Right ventricle myocardium superior (tissue), 1 donor: ENCODE measurements around the gene PLCH2. TPM values are rescaled to one million over a fixed set of nuclear protein-coding genes. Genes with fewer than 3 reads are reported as not detected.
"Not testable (repeated sequence)": the region's sequence is repeated elsewhere in the genome, so short reads cannot be mapped to it uniquely, and the experiment has no call there.

ENCODE experiments used
- ATAC-seq: fragments of 200-7000 bp; cut with Tn5 transposase; one replicate; pipeline ENCODE4 v1.9.1; 2020; ENCODE audit warnings: mild to moderate bottlenecking; ENCODE audit not compliant: poor library complexity
- DNase-seq: peaks from one replicate; pipeline ENCODE4 v3.0.0-alpha.2; 2020
- intact Hi-C: fragments of 100-400 bp; cut with DNase I; formaldehyde crosslinking; loops from one replicate; pipeline ENCODE4 v1.11.2; 2022
- total RNA-seq: library from RNA; stranded (reverse); fragmentation: NEBNext Ultra II Directional; extraction: Animal tissue kit (Norgen Biotek cat#: 25700); gene quantifications from one replicate; pipeline ENCODE4 v1.2.1, GENCODE V29; 2021
- donor health status: DM: no; HTN: yes; CAD: no; lungs with severe emphysema.

PLCH2 gene
- total RNA-seq, 1 donor from 2014 or later: 0.13 TPM

- intact Hi-C loops: no loop called here
- ATAC-seq (no peak), DNase-seq (no peak)
These were observed 69.0 kb downstream of the PLCH2 start for GRCh38 chr1:2544875-2545640.

GRCh38 chr1:2545754-2546514, 69.8 kb downstream of the PLCH2 start:
- intact Hi-C loops: loop anchor here (2.0 kb wide), 1 partner anchor 131 kb away; no protein-coding TSS in a partner anchor
- peak; percentile 93 for DNase-seq
- peak; percentile 68 for ATAC-seq

DNA sequence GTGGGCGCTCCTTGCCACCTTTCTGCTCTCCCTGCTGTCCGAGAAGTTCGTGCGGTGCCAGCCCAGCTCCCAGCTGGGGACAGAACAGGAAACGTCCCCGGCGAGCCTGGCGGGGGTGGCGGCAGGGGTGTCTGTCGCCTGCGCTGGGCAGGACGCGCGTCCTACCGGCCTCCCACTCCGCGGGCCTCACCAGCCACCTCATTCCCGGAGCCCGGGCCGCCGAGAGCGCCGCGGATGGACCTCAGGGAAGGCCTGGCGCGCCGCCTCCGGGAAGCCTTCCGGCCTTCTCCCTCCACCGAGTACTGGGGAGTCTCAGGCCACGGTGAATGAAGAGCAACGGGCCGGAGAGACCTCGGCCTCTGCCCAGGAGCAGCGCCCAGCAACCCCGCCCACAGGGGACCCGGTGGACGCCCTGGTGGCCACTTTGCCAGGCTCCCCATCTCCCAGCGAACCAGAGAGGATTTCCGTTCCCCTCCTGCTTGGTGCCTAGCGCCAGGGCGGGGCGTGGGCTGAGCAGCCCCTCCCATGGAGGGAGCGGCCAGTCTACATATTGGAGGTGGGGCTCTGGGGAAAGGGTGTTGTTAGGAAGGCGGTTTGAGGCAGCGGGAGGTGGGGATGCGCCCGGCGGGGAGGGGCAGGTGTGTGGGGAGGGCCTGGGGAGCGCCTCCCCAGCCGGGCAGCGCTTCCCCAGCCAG, 70.6 kb downstream of the PLCH2 start:
- ATAC-seq: peak; percentile 67
- DNase-seq: peak; percentile 89
- intact Hi-C loops: loop anchor here (2.0 kb wide), 1 partner anchor 132 kb away; no protein-coding TSS in a partner anchor

DNA sequence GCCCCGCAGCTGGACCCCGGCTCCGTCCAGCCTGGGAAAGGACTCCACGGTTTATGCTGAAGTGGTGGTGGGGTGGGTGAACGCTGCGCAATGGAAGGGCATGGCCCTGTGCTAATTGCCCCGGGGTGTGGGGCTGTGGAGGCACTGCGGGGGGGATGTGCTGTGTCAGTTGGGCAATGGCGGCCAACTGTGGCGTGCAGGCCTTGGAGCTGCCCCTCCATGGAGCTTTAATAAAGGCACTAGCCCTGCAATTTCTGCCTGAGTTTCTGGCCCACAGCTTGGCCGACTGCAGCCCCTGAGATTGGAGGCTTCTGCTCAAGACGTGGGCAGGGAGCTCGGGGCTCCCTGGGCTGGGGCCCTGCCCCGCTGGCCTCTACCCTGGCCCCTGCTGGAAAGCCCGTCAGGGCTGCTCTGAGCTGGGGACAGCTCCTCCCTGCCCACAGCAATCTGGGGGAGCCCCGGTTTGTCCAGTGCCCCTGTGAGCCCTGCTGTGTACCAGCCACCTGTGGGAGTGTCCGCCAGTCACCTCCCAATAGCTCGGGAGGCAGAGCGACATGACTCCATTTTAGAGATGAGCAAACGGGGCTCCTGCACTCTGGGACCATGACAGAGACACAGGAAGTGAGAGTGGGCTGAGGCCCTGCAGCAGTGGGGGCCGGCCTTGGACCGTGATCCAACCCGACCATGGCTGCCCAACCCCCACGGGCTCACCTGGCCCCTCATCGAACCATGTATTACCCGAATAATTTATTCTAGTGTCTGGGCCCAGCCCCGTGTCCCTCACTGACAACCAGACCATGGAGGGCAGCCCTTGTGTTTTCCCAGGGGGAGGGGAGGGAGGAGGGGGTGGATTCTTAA, 71.3 kb downstream of the PLCH2 start:
- peak; percentile 64 for DNase-seq
- intact Hi-C loops: loop anchor here (2.0 kb wide), 2 partner anchors 31 to 133 kb away; no protein-coding TSS in a partner anchor
- no peak for ATAC-seq

- peak; percentile 88 for DNase-seq
- intact Hi-C loops: loop anchor here (2.0 kb wide), 1 partner anchor 31 kb away; no protein-coding TSS in a partner anchor
- peak; percentile 62 for ATAC-seq
These were observed 72.0 kb downstream of the PLCH2 start for GRCh38 chr1:2548068-2548589.

DNA sequence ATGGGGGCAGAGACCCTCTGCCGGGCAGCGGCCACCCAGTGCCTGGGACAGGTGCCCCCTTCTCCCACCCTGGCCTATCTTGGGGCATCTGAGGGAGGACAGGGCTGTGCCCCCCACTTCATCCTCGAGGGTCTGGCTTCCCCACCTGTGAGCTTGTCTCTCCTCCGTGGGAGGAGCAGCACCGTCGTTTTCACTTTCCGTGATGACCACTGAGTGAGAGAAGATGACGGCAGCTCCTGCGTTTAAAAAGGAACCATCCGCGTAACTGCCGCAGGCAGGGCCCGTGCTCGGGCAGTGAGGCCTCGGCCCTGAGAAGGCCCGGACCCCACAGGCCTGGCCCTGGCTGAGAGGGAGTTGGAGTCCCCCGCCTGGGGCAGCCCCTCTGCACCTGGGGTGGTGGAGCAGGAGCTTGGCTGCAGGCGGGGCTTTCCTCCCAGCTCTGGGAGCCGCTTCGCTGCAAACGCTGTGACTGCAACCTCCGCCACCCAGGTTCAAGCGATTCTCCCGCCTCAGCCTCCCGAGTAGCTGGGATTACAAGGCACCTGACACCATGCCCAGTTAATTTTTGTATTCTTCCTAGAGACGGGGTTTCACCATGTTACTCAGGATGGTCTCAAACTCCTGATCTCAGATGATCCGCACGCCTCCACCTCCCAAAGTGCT, 73.4 kb downstream of the PLCH2 start:
- DNase-seq, ATAC-seq: not testable (repeated sequence)
- intact Hi-C loops: loop anchor here (2.0 kb wide), 1 partner anchor 29 kb away; no protein-coding TSS in a partner anchor

DNA sequence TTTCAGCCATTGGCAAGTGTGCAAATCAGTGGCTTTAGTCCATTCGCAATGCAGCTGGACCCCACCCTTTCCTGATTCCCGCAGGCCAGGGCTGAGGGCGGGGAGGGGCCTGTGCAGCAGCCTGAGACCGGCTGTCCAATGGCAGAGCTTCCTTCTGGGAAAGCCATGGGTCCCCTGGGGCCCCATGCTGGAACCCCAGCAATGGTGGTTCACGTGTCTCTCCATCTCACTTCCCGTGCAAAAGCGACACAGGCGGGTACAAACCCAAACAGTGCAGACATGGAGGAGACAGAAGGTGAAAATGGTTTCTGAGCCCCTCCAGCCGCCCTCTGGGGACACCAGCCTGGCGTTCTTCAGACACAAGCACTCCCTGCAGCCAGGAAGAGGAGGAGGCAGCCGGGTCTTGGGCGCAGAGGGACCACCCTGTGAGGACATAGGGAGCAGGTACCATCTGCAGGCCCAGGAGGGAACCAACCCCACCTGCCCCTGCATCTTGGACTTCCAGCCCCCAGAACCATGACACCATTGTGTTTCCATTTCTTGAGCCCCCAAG, 74.3 kb downstream of the PLCH2 start:
- intact Hi-C loops, DNase-seq, ATAC-seq: not testable (repeated sequence)

DNA sequence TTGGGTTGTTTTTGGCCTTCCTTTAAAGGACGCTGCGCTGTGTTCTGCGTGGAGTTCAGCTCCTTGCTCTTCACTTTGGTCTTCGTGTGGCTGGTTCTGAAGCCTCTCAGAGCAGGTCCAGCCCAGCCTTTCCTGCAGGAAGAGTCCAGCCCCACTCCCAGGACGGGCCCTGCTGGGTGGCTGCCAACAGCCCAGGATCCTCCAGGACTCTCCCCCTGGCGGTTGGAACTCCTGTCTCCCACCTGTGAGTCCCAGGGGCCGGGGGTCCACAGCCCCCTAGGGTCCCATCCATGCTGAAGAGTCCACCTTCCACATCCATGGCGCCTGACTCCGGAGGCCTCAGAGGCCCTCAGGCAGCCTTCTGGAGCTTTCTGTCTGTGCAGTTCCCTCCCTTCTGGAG, 75.5 kb downstream of the PLCH2 start:
- intact Hi-C loops: not testable (repeated sequence)

DNA sequence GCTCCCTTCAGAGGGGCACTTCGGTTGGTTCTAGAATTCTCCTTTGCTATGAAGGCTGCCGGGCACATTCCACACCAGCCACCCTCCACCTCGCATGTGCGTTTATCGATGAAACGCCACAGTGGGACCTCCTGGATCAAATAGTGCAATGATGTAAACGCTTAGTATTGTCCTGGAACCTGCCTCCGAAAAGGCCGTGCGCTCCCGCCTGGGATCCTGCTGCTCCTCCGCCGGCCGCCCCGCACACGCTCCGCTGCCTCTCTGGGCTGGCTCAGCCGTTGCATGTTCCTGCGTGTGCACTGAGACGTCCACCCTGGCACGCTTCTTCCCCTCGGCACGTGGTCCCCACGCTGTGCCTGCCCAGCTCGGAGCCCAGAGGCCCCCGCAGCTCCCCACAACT, 76.1 kb downstream of the PLCH2 start:
- intact Hi-C loops: no loop called here
- ATAC-seq (no peak), DNase-seq (no peak)

More for the DNA sequence above, 75.5 kb downstream of the PLCH2 start:
- peak; percentile 71 for DNase-seq
- ATAC-seq: not testable (repeated sequence)

DNA sequence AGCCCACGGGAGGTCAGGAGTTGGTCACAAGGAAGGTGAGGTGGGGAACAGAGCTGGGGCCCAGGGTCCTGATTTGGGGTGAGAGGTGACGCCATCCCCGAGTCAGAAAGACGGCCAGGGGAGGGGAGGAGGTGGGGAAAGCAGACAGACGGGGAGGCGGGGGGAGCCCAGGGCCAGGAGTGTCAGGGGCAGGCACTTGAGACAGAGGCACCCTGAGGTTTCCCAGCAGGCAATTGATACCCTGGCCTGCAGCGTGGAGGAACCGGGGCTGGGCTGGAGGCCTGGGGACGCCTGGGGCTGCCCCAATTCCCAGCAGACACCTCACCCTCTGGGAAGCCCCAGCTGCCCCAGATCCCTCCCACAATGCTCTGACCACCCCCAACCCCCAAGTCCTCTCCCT, 77.0 kb downstream of the PLCH2 start:
- intact Hi-C loops, ATAC-seq, DNase-seq: not testable (repeated sequence)

GRCh38 chr1:2553871-2554620, 78.0 kb downstream of the PLCH2 start:
- ATAC-seq (no peak), DNase-seq (no peak)
- intact Hi-C loops: no loop called here

DNA sequence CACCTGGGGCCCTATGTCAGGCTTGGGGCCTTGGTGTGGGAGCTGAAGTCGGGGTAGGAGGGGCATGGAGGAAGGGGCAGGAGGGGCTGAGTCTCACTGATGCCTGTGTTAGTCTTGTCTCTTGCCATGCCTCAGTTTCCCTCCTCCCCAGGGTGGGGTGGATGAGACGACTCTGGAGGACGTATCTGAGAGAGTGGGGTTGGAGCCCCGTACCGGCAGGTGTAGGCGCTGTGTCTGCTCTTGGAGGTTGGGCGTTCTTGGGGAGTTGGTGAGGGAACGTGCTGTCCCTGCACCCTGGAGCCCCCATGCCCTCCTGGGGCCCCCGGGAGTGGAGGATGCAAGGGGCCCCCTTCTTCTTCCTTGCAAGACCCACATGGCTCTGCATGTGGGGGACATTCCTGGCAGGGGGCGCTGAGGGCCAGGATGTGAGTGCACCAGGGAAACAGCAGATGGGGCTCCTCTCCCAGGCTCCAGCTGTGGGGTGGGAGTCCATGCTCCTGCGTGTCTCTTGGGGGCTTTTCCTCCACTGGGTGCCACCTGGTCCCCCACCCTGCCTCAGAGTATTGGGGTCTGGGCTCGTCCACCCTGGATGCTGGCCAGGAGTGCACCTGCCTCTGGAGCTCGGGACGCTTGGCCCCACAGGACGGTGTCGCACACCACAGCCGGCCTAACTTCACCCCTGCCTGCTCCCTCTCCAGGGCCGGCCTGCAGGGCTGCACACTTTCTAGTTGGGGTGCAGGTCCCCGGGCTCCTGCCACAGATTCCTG, 78.7 kb downstream of the PLCH2 start:
- no peak for DNase-seq
- intact Hi-C loops: no loop called here
- ATAC-seq: no peak
